Measurements from ENCODE around the gene ALKBH1. TPM values are rescaled to one million over a fixed set of nuclear protein-coding genes. Genes with fewer than 3 reads are reported as not detected.

Gene ALKBH1
- total and polyA plus RNA-seq, 2 of the 13 experiments (the other 11 are each of a cell fraction or from before 2014, with no cell fraction given): 12.5 to 14.3 TPM

DNA sequence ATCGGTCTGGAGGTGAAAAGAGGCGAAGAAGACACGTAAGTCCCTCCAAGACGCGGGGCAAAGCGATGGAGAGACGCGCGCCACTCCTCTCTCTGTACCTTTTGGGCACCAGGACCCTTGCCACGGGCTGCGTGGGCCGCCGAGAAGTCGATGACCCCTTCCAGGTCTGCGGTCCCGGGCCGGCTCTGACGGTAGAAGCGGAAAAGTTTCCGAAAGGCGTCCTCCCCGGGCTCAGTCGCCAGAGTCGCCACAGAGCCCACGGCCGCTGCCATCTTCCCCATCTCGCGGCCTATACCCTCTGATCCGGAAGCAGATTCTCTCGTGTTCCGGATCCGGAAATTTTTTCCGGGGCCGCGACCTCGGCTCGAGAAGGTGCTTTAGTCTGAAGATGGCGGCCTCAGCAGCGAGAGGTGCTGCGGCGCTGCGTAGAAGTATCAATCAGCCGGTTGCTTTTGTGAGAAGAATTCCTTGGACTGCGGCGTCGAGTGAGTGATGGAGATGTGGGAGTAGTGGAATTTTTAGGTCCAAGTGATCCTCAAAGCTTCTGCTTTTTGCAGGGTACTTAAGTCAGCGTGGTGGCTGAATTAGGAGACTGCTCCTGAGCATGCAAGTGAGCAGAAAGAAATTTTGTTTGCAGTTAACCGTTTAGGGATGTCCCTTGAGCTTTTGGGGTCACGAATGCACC lies at the start of gene ALKBH1, which contains the start of gene SLIRP (continued):
- TF ChIP-seq SYNCRIP (IDR thresholded peaks at IDR 0.05; ENCODE audit: insufficient read depth, low read depth, low read length) (no peak), THAP9 (CRISPR knock-in tag; IDR thresholded peaks at IDR 0.05; ENCODE audit: borderline replicate concordance) (peak; percentile 96), ZNF687 (CRISPR knock-in tag; IDR thresholded peaks at IDR 0.05) (peak; percentile 85), ATRX (CRISPR knock-in tag; IDR thresholded peaks at IDR 0.05; ENCODE audit: borderline replicate concordance) (no peak), ZNF766 (CRISPR knock-in tag; IDR thresholded peaks at IDR 0.05; ENCODE audit: borderline replicate concordance) (no peak; the same call in 1 of the 2 replicates), ISL2 (CRISPR knock-in tag; IDR thresholded peaks at IDR 0.05) (peak; percentile 72; the same call in 1 of the 2 replicates), ZNF280D (CRISPR knock-in tag; IDR thresholded peaks at IDR 0.05) (peak; percentile 42; the same call in 1 of the 2 replicates), ZNF274 (CRISPR knock-in tag; IDR thresholded peaks at IDR 0.05) (0 out of 2 replicates have a peak, but pooled peaks have one; percentile 48), AHDC1 (CRISPR knock-in tag; IDR thresholded peaks at IDR 0.05; ENCODE audit: borderline replicate concordance) (0 out of 2 replicates have a peak, but pooled peaks have one; percentile 42)
- TF ChIP-seq, protein P1, sequence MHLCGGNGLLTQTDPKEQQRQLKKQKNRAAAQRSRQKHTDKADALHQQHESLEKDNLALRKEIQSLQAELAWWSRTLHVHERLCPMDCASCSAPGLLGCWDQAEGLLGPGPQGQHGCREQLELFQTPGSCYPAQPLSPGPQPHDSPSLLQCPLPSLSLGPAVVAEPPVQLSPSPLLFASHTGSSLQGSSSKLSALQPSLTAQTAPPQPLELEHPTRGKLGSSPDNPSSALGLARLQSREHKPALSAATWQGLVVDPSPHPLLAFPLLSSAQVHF (CRISPR knock-in tag; IDR thresholded peaks at IDR 0.05): no peak
